Measurements from ENCODE around the gene BRIP1. TPM values are rescaled to one million over a fixed set of nuclear protein-coding genes. Genes with fewer than 3 reads are reported as not detected.

The BRIP1 gene
- total and polyA plus RNA-seq, 10 donors = 0.41 to 3.7 (median 1.5) TPM

GRCh38 chr17:61713035-61713434 is 150.3 kb downstream of the BRIP1 start:
- 93 to 100% (median 98%) methylated on average over 1 of the region's 1 CpG for WGBS, 5 donors
- H3K9me3 ChIP-seq = peaks cover 0 to 27% (median 24%) of the 10 kb centered on the region in 8 donors
- H3K4me3 ChIP-seq = no peak overlapping the region
- TF ChIP-seq POLR2AphosphoS5 (IDR thresholded peaks at IDR 0.05) (no peak), POLR2A (IDR thresholded peaks at IDR 0.05) (no peak), CTCF (IDR thresholded peaks at IDR 0.05 in 8 of 11, conservative IDR thresholded peaks at IDR 0.05 in 3 of 11) (no peak)
- intact Hi-C loops (cut with DNase I; ENCODE audit: low total_unique reads) = no loop called here
- no peaks in the 10 kb centered on the region for H3K27me3 ChIP-seq (replicated peaks in 1 of 7)
- no peaks in the 10 kb centered on the region for H3K36me3 ChIP-seq
- DNase-seq = no peak
- no peak overlapping the region for H3K27ac ChIP-seq
- no peaks in the 10 kb centered on the region for H3K4me1 ChIP-seq

- Histone ChIP-seq H3K9me3 (peaks cover 0 to 2% (median 0%) of the 10 kb centered on the region in 8 donors), H3K4me3 (no peak overlapping the region), H3K4me1 (no peaks in the 10 kb centered on the region), H3K27me3 (replicated peaks in 1 of 7) (no peaks in the 10 kb centered on the region), H3K36me3 (no peaks in the 10 kb centered on the region), H3K27ac (no peak overlapping the region)
- TF ChIP-seq POLR2A (IDR thresholded peaks at IDR 0.05) = no peak
- no peak for DNase-seq
- WGBS, 5 donors = 93 to 98% (median 95%) methylated on average over 4 of the region's 4 CpGs
- intact Hi-C loops (cut with DNase I; ENCODE audit: low total_unique reads) = no loop called here
Observed at GRCh38 chr17:61710546-61710945, 152.8 kb downstream of the BRIP1 start.

GRCh38 chr17:61709567-61709966 is 153.8 kb downstream of the BRIP1 start:
- no peak overlapping the region for H3K4me3 ChIP-seq
- intact Hi-C loops (cut with DNase I; ENCODE audit: low total_unique reads) = no loop called here
- TF ChIP-seq POLR2A (IDR thresholded peaks at IDR 0.05) (no peak), POLR2AphosphoS5 (IDR thresholded peaks at IDR 0.05) (no peak), CTCF (IDR thresholded peaks at IDR 0.05 in 8 of 11, conservative IDR thresholded peaks at IDR 0.05 in 3 of 11) (no peak)
- no peaks in the 10 kb centered on the region for H3K36me3 ChIP-seq
- WGBS, 5 donors = 90 to 100% (median 97%) methylated on average over 1 of the region's 1 CpG
- no peaks in the 10 kb centered on the region for H3K9me3 ChIP-seq
- no peaks in the 10 kb centered on the region for H3K4me1 ChIP-seq
- no peak for DNase-seq
- H3K27me3 ChIP-seq (replicated peaks in 1 of 7) = no peaks in the 10 kb centered on the region
- no peak overlapping the region for H3K27ac ChIP-seq

- no peaks in the 10 kb centered on the region for H3K27me3 ChIP-seq (replicated peaks in 1 of 7)
- peaks cover under 1 to 40% (median 33%) of the 10 kb centered on the region in 8 donors for H3K9me3 ChIP-seq
- intact Hi-C loops (cut with DNase I; ENCODE audit: low total_unique reads) = no loop called here
- no peaks in the 10 kb centered on the region for H3K4me1 ChIP-seq
- no peaks in the 10 kb centered on the region for H3K36me3 ChIP-seq
- DNase-seq = no peak
- TF ChIP-seq POLR2AphosphoS5 (IDR thresholded peaks at IDR 0.05) (no peak), POLR2A (IDR thresholded peaks at IDR 0.05) (no peak), CTCF (IDR thresholded peaks at IDR 0.05 in 8 of 11, conservative IDR thresholded peaks at IDR 0.05 in 3 of 11) (no peak)
- 98 to 99% (median 98%) methylated on average over 3 of the region's 3 CpGs for WGBS, 5 donors
- H3K4me3 ChIP-seq = no peak overlapping the region
- no peak overlapping the region for H3K27ac ChIP-seq
Observed at GRCh38 chr17:61704935-61705449, 158.3 kb downstream of the BRIP1 start.

- WGBS, 5 donors = 96 to 100% (median 98%) methylated on average over 3 of the region's 3 CpGs
- intact Hi-C loops (cut with DNase I; ENCODE audit: low total_unique reads) = no loop called here
- no peaks in the 10 kb centered on the region for H3K4me1 ChIP-seq
- DNase-seq = no peak
- no peak overlapping the region for H3K27ac ChIP-seq
- TF ChIP-seq CTCF (IDR thresholded peaks at IDR 0.05 in 8 of 11, conservative IDR thresholded peaks at IDR 0.05 in 3 of 11) (no peak), POLR2A (IDR thresholded peaks at IDR 0.05) (no peak), POLR2AphosphoS5 (IDR thresholded peaks at IDR 0.05) (no peak)
- no peaks in the 10 kb centered on the region for H3K27me3 ChIP-seq (replicated peaks in 1 of 7)
- no peaks in the 10 kb centered on the region for H3K36me3 ChIP-seq
- peaks cover 6 to 65% (median 58%) of the 10 kb centered on the region in 8 donors for H3K9me3 ChIP-seq
- H3K4me3 ChIP-seq = no peak overlapping the region
Observed at GRCh38 chr17:61702450-61702849, 160.9 kb downstream of the BRIP1 start.
